Measurements from ENCODE around the gene CBFA2T2.

- TF ChIP-seq, protein P1, sequence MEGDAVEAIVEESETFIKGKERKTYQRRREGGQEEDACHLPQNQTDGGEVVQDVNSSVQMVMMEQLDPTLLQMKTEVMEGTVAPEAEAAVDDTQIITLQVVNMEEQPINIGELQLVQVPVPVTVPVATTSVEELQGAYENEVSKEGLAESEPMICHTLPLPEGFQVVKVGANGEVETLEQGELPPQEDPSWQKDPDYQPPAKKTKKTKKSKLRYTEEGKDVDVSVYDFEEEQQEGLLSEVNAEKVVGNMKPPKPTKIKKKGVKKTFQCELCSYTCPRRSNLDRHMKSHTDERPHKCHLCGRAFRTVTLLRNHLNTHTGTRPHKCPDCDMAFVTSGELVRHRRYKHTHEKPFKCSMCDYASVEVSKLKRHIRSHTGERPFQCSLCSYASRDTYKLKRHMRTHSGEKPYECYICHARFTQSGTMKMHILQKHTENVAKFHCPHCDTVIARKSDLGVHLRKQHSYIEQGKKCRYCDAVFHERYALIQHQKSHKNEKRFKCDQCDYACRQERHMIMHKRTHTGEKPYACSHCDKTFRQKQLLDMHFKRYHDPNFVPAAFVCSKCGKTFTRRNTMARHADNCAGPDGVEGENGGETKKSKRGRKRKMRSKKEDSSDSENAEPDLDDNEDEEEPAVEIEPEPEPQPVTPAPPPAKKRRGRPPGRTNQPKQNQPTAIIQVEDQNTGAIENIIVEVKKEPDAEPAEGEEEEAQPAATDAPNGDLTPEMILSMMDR (IDR thresholded peaks at IDR 0.05) = no peak
- no peak for TF ChIP-seq POLR2A (IDR thresholded peaks at IDR 0.05)
Measured at GRCh38 chr20:33450867-33451266, 39.0 kb upstream of the CBFA2T2 start.

Data from tibial nerve (tissue), 3 donors.